Putamen (tissue), 1 donor: ENCODE data around the gene C4A.
"Not testable (repeated sequence)": the region's sequence is repeated elsewhere in the genome, so short reads cannot be mapped to it uniquely, and the experiment has no call there.

Experiments used
- DNase-seq: peaks from one replicate; pipeline ENCODE4 v3.0.0-alpha.2; 2016; ENCODE audit warnings: low spot score

C4A gene

GRCh38 chr6:32028631-32029030 lies 46.8 kb downstream of the C4A start:
- not testable (repeated sequence) for DNase-seq

- not testable (repeated sequence) for DNase-seq
These were observed 47.7 kb downstream of the C4A start for GRCh38 chr6:32029553-32029952.

- not testable (repeated sequence) for DNase-seq
These were observed 53.6 kb downstream of the C4A start for GRCh38 chr6:32035283-32036013.

GRCh38 chr6:32037136-32037535 lies 55.3 kb downstream of the C4A start:
- not testable (repeated sequence) for DNase-seq

GRCh38 chr6:32037598-32038524 lies 56.0 kb downstream of the C4A start, which contains the start of gene CYP21A2:
TSS of gene CYP21A2 (plus strand) at chr6:32038415. CDS start at chr6:32038423, 8 bp downstream.
- not testable (repeated sequence) for DNase-seq

GRCh38 chr6:32038878-32039277 lies 57.0 kb downstream of the C4A start:
- not testable (repeated sequence) for DNase-seq

- DNase-seq = not testable (repeated sequence)
These were observed 57.7 kb downstream of the C4A start for GRCh38 chr6:32039321-32040274.

GRCh38 chr6:32040299-32041049 lies 58.6 kb downstream of the C4A start:
- not testable (repeated sequence) for DNase-seq

GRCh38 chr6:32041050-32041321 lies 59.1 kb downstream of the C4A start:
- DNase-seq = not testable (repeated sequence)

GRCh38 chr6:32041385-32041784 lies 59.5 kb downstream of the C4A start:
- not testable (repeated sequence) for DNase-seq

- not testable (repeated sequence) for DNase-seq
These were observed 60.4 kb downstream of the C4A start for GRCh38 chr6:32042276-32042675.

- DNase-seq = not testable (repeated sequence)
These were observed 61.9 kb downstream of the C4A start for GRCh38 chr6:32043589-32044380.

- DNase-seq = not testable (repeated sequence)
These were observed 63.1 kb downstream of the C4A start for GRCh38 chr6:32044916-32045315.

GRCh38 chr6:32045811-32046449 lies 64.1 kb downstream of the C4A start:
- DNase-seq = no peak

- DNase-seq = no peak
These were observed 64.7 kb downstream of the C4A start for GRCh38 chr6:32046450-32047083.

- no peak for DNase-seq
These were observed 65.2 kb downstream of the C4A start for GRCh38 chr6:32047084-32047478.

GRCh38 chr6:32047539-32047854 lies 65.6 kb downstream of the C4A start:
- no peak for DNase-seq

GRCh38 chr6:32047855-32048766 lies 66.3 kb downstream of the C4A start:
- no peak for DNase-seq
